ENCODE measurements around the gene SMCO4.
"Not testable (repeated sequence)": the region's sequence is repeated elsewhere in the genome, so short reads cannot be mapped to it uniquely, and the experiment has no call there.

Gene SMCO4

DNA sequence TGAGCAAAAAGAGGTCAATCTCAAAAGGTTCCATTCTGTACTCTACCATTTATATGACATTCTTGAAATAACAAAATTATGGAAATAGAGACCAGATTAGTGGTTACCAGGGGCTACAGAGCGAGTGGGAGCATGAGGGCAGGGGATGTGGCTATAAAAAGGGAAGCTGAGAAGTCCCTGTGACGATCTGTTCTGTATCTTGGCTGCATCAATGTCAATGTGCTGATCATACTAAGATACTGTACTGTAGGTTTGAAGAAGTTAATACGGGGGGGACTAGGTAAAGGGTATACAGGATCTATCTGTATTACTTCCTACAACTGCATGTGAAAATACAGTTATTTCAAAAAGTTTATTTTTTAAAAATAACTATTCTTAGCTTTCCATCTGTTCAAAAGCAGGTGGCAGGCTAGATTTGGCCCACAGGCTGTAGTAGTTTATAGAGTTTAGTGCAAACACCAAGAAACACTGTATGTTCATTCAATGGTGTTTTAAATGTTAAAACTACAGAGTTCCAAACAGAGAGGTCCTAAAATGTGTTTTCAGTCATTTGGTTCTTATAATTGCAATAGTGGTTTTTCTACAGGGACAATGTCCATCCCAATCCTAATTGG, 78.2 kb downstream of the SMCO4 start:
- DNase-seq, result no peak

DNA sequence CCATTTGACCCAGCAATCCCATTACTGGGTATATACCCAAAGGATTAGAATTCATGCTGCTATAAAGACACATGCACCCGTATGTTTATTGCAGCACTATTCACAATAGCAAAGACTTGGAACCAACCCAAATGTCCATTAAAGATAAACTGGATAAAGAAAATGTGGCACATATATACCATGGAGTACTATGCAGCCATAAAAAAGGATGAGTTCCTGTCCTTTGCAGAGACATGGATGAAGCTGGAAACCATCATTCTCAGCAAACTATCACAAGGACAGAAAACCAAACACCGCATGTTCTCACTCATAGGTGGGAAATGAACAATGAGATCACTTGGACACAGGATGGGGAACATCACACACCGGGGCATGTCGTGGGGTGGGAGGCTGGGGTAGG, 79.5 kb downstream of the SMCO4 start:
- not testable (repeated sequence) for DNase-seq

DNA sequence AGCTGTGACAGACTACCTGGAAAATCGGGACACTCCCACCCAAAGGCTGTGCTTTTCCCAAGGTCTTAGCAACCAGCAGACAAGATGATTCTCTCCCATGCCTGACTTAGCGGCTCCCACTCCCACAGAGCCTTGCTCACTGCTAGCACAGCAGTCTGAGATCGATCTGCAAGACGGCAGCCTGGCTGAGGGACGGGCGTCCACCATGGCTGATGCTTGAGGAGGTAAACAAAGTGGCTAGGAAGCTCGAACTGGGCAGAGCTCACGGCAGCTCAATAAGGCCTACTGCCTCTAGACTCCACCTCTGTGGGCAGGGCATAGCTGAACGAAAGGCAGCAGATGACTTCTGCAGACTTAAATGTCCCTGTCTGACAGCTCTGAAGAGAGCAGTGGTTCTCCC, 84.9 kb downstream of the SMCO4 start:
- no peak for DNase-seq

DNA sequence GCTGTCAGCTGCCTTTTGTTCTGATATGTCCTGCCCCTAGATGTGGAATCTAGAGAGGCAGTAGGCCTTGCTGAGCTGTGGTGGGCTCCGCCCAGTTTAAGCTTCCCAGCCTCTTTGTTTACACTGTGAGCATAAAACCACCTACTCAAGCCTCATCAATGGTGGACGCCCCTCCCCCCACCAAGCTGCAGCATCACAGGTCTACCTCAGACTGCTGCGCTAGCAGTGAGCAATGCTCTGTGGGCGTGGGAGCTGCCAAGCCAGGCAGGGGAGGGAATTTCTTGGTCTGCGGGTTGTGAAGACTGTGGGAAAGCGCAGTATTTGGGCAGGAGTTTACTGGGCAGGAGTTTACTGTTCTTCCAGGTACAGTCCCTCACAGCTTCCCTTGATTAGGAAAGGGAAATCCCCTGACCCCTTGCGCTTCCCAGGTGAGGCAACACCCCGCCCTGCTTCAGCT, 98.5 kb downstream of the SMCO4 start:
- peak; percentile 27 for DNase-seq

DNA sequence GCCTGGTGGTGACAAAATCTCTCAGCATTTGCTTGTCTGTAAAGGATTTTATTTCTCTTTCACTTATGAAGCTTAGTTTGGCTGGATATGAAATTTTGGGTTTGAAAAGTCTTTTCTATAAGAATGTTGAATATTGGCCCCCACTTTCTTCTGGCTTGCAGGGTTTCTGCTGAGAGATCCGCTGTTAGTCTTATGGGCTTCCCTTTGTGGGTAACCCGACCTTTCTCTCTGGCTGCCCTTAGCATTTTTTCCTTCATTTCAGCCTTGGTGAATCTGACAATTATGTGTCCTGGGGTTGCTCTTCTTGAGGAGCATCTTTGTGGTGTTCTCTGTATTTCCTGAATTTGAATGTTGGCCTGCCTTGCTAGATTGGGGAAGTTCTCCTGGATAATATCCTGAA, 100.0 kb downstream of the SMCO4 start:
- DNase-seq, result not testable (repeated sequence)

DNA sequence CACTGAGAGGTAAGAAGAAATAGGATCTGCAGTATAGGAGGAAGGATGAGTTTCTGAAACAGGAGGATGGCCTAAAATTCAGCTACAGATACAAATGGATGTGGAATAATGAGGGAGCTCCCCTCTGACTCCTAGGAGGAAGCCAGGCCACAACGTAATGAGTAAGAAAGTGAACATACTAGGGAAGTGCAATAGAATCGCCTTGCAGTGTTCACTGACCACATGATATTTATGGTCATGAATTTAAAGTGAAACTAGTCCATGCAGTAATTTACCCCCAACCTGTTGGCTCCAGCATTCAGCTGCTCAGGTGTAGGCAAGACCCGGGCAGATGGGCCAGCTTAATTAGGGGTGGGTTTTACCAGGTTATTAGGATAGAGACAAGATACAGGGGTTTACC, 110.9 kb downstream of the SMCO4 start:
- DNase-seq, result no peak
